Measurements from ENCODE around the gene DLL1.

The DLL1 gene

DNA sequence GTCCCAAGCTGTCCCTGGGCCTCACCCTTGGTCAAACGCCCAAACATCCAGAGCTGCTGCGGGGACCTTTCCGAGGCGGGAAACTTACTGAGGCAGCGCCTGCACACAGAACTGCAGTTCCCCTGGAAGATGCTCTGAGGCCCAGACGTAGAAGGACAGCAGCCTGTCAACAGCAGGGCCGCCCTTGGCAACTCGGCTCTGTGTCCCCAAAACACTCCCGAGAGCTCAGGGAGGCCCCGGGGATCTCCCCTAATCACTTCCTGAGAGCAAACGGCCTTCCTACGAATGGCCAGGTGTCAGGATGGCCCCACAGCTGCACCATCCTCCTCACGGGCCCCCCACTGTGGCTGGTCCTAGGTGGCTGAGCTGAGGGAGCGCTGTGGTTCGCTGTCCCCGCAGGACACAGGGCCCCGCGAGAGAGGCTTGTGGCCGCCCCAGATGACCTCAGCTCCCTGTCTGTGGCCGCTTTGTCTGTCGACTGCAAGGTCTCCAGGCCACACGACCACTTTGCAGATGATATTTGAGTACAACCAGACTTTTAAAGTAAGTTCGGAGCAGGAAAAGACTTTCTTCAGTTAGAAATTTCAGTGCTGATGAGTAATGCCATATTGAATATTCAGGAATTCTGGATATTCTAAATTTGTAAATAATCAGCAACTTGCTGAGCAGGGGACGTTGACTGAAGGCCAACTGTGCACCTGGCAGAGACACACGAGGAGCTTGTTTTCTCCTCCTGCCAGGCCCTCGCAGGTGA lies 46.0 kb downstream of the DLL1 start:
- Histone ChIP-seq H3K9me3 (ENCODE audit: control insufficient read depth in 1 of 2, low read length in 2 of 2) (no peaks in the 10 kb centered on the region), H3K27me3 (ENCODE audit: low read depth, low read length) (peaks cover 4% of the 10 kb centered on the region), H3K36me3 (ENCODE audit: control insufficient read depth in 1 of 2, insufficient read depth in 2 of 2, low read length in 2 of 2) (no peaks in the 10 kb centered on the region), H3K4me3 (ENCODE audit: low read depth in 1 of 2, low read length in 2 of 2) (no peak overlapping the region), H3K4me1 (ENCODE audit: control insufficient read depth in 1 of 2, insufficient read depth in 2 of 2, low read length in 2 of 2) (peaks cover 0 to 4% of the 10 kb centered on the region in 2 donors), H3K27ac (ENCODE audit: low read length) (no peak overlapping the region)

DNA sequence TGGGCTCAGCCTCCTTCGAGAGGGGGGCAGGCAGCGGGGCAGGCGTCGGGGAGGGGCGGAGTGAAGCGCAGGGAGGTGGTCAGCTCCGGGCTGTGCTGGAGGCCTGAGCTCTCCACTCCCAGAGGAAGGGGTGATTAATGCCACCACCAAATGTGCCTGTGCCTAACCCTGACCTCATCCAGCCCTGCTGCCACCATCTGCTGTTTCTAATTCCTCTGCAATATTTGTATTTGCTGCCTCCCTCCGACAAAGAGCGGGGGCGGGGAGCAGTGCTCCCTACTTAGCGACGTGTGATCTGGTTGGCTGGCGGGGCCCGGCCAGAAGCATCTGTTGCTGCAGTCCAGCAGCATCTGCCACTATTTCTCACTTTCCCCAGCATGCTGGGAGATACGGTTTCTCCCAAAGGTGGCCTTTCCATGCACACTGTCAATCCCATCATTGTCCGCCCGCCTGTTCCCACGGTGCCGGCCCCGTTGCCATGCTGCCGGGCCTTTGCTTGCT lies 47.0 kb downstream of the DLL1 start:
- Histone ChIP-seq H3K36me3 (ENCODE audit: control insufficient read depth in 1 of 2, insufficient read depth in 2 of 2, low read length in 2 of 2) (no peaks in the 10 kb centered on the region), H3K9me3 (ENCODE audit: control insufficient read depth in 1 of 2, low read length in 2 of 2) (no peaks in the 10 kb centered on the region), H3K4me1 (ENCODE audit: control insufficient read depth in 1 of 2, insufficient read depth in 2 of 2, low read length in 2 of 2) (peaks cover 0 to 4% of the 10 kb centered on the region in 2 donors), H3K27me3 (ENCODE audit: low read depth, low read length) (peaks cover 4% of the 10 kb centered on the region), H3K27ac (ENCODE audit: low read length) (no peak overlapping the region), H3K4me3 (ENCODE audit: low read depth in 1 of 2, low read length in 2 of 2) (no peak overlapping the region)

DNA sequence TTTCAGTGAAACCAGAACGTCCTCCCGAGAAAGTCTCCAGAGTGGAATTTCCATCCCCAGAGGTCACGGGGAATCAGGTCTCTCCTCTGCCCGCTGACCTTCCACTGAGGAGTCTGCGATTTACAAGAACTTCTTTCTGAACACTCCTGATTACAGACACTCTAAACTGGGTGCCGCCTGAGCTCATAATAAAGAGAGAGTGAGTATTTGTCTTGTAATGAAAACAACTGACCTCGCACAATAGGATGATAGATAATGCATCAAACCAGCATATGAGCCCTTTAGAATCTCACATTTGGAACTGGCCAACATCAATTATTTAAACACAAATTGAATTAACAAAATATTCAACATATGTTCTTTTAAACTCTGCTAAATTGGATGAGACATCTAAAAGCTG lies 47.5 kb downstream of the DLL1 start:
- peaks cover 4% of the 10 kb centered on the region for H3K27me3 ChIP-seq (ENCODE audit: low read depth, low read length)

DNA sequence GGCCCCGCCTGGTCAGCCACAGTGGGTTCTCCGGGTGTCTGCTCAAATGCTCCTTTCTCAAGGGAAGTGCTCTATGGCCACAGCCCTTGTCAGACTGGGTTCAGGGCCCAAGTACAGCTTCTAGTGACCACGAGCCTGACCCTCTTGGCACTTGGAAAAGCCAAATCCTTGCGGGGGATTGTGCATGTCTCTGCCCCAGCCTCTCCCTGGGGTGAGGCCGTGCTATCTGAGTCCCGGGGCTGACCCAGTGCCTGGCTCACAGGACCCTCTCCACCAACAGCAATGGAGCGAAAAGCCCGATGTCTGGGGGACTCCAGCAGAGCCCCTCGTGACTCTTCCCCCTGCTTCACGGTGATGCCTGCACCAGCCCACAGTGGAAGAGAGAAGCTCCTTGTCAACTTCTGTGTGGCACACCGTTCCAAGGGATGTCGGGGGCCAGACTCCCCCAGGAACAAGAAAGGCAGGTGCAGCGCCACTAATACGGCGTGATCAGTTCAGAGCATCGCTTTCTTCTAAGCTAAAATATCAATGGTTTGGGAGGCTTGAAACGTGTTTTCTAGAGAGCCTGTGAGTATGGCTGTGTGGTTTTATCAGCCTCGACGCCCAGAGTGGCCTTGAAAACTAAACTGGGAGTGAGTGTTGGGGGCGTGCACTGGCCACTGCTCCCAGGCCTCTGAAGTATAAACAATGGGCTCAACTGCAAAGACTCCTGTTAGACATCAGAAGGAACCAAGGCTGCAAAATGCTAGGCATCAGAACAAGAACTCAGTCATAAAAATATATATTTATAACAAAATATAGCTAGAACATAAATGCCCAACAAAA lies 51.9 kb downstream of the DLL1 start:
- no peaks in the 10 kb centered on the region for H3K9me3 ChIP-seq (ENCODE audit: control insufficient read depth in 1 of 2, low read length in 2 of 2)
- no peak overlapping the region for H3K4me3 ChIP-seq (ENCODE audit: low read depth in 1 of 2, low read length in 2 of 2)
- no peaks in the 10 kb centered on the region for H3K36me3 ChIP-seq (ENCODE audit: control insufficient read depth in 1 of 2, insufficient read depth in 2 of 2, low read length in 2 of 2)
- H3K27ac ChIP-seq (ENCODE audit: low read length) = no peak overlapping the region
- no peaks in the 10 kb centered on the region for H3K27me3 ChIP-seq (ENCODE audit: low read depth, low read length)
- no peaks in the 10 kb centered on the region for H3K4me1 ChIP-seq (ENCODE audit: control insufficient read depth in 1 of 2, insufficient read depth in 2 of 2, low read length in 2 of 2)

More for the DNA sequence above, 47.5 kb downstream of the DLL1 start:
- Histone ChIP-seq H3K36me3 (ENCODE audit: control insufficient read depth in 1 of 2, insufficient read depth in 2 of 2, low read length in 2 of 2) (no peaks in the 10 kb centered on the region), H3K27ac (ENCODE audit: low read length) (no peak overlapping the region), H3K4me1 (ENCODE audit: control insufficient read depth in 1 of 2, insufficient read depth in 2 of 2, low read length in 2 of 2) (peaks cover 0 to 4% of the 10 kb centered on the region in 2 donors), H3K9me3 (ENCODE audit: control insufficient read depth in 1 of 2, low read length in 2 of 2) (no peaks in the 10 kb centered on the region), H3K4me3 (ENCODE audit: low read depth in 1 of 2, low read length in 2 of 2) (no peak overlapping the region)

DNA sequence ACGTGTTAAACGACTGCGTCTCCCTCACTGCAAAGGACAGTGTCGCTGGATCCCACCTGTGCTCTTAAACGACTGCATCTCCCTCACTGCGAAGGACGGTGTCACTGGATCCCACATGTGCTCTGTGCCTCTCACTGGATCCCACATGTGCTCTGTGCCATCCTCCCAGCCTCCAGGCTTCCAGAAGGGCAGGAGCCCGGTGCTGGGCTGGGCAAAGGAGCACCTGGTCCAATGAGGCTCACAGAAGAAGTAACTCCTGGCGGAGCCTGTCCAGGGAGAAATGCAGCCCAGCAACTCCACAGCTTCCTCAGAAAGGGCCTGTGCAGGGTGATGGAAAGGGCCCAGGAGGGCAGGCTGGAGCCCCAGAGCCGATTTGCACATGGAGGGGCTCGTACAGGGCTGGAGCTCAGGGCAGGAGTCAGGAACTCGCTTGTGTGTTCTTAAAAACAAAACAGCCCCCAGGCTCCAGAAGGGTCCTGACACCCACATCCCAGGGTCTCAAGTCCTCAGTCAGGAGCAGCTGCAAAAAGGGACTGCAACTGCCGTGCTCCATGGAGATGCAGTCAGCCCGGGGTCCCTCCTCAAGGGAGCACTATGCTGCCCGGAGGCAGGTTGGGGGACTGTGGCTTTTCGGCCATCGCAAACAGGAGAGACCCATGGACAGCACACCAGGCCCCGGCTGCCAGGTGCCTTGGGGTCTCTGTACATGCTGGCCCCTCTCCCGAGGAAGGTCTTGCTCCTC lies 52.7 kb downstream of the DLL1 start:
- H3K4me3 ChIP-seq (ENCODE audit: low read depth in 1 of 2, low read length in 2 of 2) = no peak overlapping the region
- no peaks in the 10 kb centered on the region for H3K9me3 ChIP-seq (ENCODE audit: control insufficient read depth in 1 of 2, low read length in 2 of 2)
- H3K27me3 ChIP-seq (ENCODE audit: low read depth, low read length) = no peaks in the 10 kb centered on the region
- H3K36me3 ChIP-seq (ENCODE audit: control insufficient read depth in 1 of 2, insufficient read depth in 2 of 2, low read length in 2 of 2) = no peaks in the 10 kb centered on the region
- no peaks in the 10 kb centered on the region for H3K4me1 ChIP-seq (ENCODE audit: control insufficient read depth in 1 of 2, insufficient read depth in 2 of 2, low read length in 2 of 2)
- no peak overlapping the region for H3K27ac ChIP-seq (ENCODE audit: low read length)

DNA sequence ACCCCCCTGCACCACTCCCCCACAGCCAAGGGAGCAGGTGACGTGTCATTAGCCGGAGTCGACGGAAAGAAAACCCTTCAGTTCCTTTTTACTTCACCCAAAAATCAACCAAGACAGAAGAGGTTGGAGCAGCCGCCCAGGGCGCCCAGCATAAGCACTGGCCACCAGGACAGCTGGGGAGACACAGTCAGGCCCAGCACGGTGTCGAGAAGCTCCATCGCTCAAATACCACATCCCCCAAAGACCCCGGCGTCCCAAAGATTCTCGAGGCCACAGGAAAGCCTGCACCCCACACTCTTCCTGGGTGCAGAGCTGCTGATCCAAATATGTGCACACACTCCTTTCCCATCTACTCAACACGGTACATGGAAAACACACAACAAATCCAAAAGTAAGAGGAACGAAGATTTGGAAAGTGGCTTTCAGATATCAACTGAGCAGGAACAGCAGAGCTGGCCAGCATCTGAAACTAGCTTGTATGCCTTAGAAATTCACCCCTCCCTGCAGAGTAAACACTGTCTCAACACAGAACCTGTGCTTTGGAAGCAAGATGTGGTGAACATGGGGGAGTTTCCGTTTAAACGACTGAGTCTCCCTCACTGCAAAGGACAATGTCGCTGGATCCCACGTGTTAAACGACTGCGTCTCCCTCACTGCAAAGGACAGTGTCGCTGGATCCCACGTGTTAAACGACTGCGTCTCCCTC lies 54.6 kb downstream of the DLL1 start:
- Histone ChIP-seq H3K27ac (ENCODE audit: low read length) (no peak overlapping the region), H3K4me3 (ENCODE audit: low read depth in 1 of 2, low read length in 2 of 2) (no peak overlapping the region), H3K9me3 (ENCODE audit: control insufficient read depth in 1 of 2, low read length in 2 of 2) (no peaks in the 10 kb centered on the region), H3K27me3 (ENCODE audit: low read depth, low read length) (no peaks in the 10 kb centered on the region), H3K36me3 (ENCODE audit: control insufficient read depth in 1 of 2, insufficient read depth in 2 of 2, low read length in 2 of 2) (no peaks in the 10 kb centered on the region), H3K4me1 (ENCODE audit: control insufficient read depth in 1 of 2, insufficient read depth in 2 of 2, low read length in 2 of 2) (no peaks in the 10 kb centered on the region)

DNA sequence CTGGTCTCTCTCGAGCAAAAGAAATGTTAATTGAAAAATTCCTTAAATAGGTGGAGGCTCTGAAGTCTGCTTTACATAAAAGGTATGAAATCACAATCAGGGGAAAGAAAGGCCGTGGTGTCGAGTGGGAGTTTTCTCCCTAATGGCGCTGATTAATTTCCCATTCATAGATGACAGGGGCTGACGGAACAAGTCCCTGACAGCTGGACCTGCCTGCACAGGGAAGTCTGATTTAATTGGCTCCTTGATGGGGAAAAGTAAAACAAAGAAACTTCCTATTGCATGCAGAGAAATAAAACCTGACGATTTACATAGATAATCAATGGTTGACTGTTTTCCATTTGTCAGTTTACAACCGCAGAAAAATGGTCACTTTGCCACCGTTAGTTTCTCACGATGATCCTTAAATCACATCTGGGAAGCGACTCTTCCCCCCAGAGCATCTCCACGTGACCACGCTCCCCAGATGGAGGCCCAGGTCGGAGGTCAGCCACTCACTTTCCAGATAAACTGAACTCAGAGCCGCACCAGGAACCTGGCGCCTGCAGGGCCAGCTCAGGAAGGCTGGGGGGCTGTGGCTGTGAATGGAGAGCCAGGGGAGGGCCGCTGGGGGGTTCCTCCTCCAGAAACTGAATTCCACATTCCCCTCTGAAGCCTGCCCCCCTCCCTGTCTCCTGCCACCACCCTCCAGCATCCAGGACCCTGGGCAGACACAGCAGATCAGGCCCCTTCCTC lies 55.3 kb downstream of the DLL1 start:
- no peak overlapping the region for H3K27ac ChIP-seq (ENCODE audit: low read length)

DNA sequence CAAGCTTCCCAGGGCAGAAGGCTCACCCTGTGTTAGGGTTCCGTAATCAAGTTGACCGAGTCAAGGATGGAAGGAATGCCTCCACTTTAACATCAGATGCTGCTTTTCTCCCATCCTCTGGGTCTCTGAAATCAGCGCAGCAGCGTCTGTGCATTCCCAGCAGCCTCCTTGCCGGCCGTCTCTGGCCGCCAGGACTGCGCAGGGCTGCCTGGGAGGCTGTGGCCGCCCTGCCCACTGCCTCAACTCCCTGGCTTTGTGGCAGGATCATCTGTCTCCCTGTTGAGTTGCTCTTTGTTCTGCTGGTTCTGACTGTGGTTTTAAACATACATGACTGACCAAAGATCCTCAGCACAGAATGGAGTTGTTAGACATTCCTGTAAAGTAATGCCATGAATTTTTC lies 56.5 kb downstream of the DLL1 start:
- Histone ChIP-seq H3K36me3 (ENCODE audit: control insufficient read depth in 1 of 2, insufficient read depth in 2 of 2, low read length in 2 of 2) (no peaks in the 10 kb centered on the region), H3K9me3 (ENCODE audit: control insufficient read depth in 1 of 2, low read length in 2 of 2) (no peaks in the 10 kb centered on the region), H3K27me3 (ENCODE audit: low read depth, low read length) (no peaks in the 10 kb centered on the region), H3K4me3 (ENCODE audit: low read depth in 1 of 2, low read length in 2 of 2) (no peak overlapping the region), H3K4me1 (ENCODE audit: control insufficient read depth in 1 of 2, insufficient read depth in 2 of 2, low read length in 2 of 2) (no peaks in the 10 kb centered on the region), H3K27ac (ENCODE audit: low read length) (no peak overlapping the region)

More for the DNA sequence above, 55.3 kb downstream of the DLL1 start:
- Histone ChIP-seq H3K4me3 (ENCODE audit: low read depth in 1 of 2, low read length in 2 of 2) (no peak overlapping the region), H3K4me1 (ENCODE audit: control insufficient read depth in 1 of 2, insufficient read depth in 2 of 2, low read length in 2 of 2) (no peaks in the 10 kb centered on the region), H3K27me3 (ENCODE audit: low read depth, low read length) (no peaks in the 10 kb centered on the region), H3K9me3 (ENCODE audit: control insufficient read depth in 1 of 2, low read length in 2 of 2) (no peaks in the 10 kb centered on the region), H3K36me3 (ENCODE audit: control insufficient read depth in 1 of 2, insufficient read depth in 2 of 2, low read length in 2 of 2) (no peaks in the 10 kb centered on the region)

DNA sequence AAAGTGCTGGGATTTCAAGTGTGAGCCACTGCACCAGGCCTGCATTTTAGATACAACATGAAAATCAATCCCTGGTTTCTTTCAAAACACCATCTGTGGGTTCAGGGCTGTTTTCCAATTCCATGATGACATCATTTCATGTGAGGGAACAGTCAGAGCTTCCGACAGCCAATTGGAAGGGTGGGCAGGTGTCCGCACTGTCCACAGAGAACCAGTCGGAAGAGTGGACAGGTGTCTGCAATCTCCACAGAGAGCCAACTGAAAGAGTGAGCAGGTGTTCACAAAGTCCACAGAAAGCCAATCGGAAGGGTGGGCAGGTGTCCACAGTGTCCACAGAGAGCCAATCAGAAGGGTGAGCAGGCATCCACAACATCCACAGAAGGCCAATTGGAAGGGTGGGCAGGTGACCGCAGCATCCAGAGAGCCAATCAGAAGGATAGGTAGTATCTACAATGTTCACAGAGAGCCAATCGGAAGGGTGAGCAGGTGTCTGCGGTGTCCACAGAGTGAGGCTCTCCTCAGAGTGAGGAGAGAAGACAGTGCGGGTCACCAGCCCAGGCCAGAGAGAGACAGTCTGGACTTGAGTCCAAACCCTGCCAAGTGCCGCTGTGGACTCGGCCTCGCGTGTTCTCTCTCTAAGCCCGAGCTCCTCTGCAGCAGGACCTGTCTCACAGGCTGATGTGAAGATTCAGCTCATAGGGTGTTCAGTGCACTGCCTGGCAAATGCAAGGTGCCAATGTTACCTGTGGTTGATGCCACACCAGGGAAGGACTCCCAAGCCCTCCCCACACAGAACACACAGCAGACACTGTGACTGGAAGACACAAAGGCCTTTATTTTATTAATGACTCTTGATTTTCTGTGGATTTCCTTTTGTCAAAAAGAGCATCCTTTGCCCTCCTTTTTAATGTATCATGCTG lies 57.3 kb downstream of the DLL1 start:
- Histone ChIP-seq H3K9me3 (ENCODE audit: control insufficient read depth in 1 of 2, low read length in 2 of 2) (no peaks in the 10 kb centered on the region), H3K4me1 (ENCODE audit: control insufficient read depth in 1 of 2, insufficient read depth in 2 of 2, low read length in 2 of 2) (no peaks in the 10 kb centered on the region), H3K4me3 (ENCODE audit: low read depth in 1 of 2, low read length in 2 of 2) (no peak overlapping the region), H3K36me3 (ENCODE audit: control insufficient read depth in 1 of 2, insufficient read depth in 2 of 2, low read length in 2 of 2) (no peaks in the 10 kb centered on the region), H3K27ac (ENCODE audit: low read length) (no peak overlapping the region), H3K27me3 (ENCODE audit: low read depth, low read length) (no peaks in the 10 kb centered on the region)
